GM19455 (cell line): ENCODE data around the gene LYSMD2.
"Not testable (repeated sequence)": the region's sequence is repeated elsewhere in the genome, so short reads cannot be mapped to it uniquely, and the experiment has no call there.

Experiments
- ATAC-seq: cut with Tn5 transposase; IDR thresholded peaks from one replicate; pipeline ENCODE4 v1.9.1; 2021; ENCODE audit not compliant: unreplicated experiment

Gene LYSMD2, protein sequence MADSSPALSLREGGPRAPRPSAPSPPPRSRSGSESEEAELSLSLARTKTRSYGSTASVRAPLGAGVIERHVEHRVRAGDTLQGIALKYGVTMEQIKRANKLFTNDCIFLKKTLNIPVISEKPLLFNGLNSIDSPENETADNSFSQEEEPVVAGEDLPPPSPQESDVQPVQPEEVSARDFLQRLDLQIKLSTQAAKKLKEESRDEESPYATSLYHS

GRCh38 chr15:51737522-51738305 is at the start of gene LYSMD2:
LYSMD2 (minus strand) TSS chr15:51737655; CDS start chr15:51737622, 33 bp downstream.
- peak; percentile 46 for ATAC-seq

GRCh38 chr15:51787130-51787529 is 49.7 kb upstream of the LYSMD2 start:
- ATAC-seq = not testable (repeated sequence)

- no peak for ATAC-seq
Observed at GRCh38 chr15:51783967-51784366, 46.5 kb upstream of the LYSMD2 start.

- ATAC-seq = no peak
Observed at GRCh38 chr15:51782357-51782896, 45.0 kb upstream of the LYSMD2 start.

GRCh38 chr15:51781506-51781905 is 44.1 kb upstream of the LYSMD2 start:
- ATAC-seq = no peak

DNA sequence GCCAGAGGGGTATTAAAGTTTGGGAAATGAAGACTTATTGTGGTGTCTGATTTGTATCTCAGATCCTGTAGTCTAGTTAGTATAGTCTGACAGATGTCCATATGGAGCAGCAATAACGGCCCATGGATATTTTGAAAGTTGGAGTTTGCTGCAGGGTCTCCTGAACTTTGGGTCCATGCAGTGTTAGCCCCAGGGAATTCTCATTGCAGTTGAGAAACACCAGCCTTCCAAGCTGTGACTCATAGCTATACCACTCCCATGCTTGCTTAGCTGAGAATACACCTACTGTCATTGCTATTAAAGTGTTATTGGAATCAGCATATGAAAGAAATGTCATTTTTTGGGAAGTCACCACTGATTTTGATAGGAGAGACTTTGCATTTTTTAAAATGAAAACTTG is 43.2 kb upstream of the LYSMD2 start:
- no peak for ATAC-seq

GRCh38 chr15:51776952-51777569 is 39.6 kb upstream of the LYSMD2 start:
- ATAC-seq = no peak

DNA sequence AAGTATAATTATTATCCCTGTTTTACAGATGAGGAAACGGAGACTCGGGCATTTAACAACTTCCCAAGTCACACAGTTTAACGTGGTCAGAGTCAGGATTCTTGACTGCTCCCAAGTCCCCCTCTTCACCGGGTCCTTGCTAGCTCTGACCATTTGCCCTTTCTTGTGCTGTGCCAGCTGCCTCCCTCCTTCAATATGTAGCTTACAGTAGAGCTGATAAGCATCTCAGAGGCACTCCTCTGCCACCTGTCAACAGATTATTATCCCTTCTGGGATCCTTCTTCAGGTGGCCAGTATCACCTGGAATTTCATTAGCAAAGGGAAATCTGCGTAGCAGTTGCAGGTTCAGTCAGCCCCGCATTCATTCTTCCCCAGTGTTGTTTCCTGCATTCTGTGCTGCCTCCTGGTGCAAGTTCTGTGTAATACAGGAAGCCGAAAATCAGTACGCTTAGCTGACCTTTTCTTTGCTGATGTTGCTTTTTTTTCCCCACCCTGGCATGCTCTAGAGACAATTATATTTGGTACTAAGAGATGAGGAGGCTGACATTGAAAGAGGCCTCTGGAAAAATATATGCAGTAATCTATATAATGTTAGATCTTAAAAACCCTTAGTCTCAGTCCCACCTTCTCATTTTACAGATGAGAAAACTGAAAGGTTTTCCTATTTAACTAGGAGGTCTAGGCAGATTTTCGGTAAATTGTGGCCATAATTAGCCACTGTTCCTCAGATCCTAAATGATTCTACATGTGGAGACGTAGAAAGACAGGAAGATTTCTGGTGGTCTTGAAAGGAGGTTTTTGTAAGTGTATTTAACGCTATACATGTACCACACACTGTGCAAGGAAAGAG is 38.7 kb upstream of the LYSMD2 start:
- peak; percentile 79 for ATAC-seq

GRCh38 chr15:51774916-51775315 is 37.5 kb upstream of the LYSMD2 start:
- no peak for ATAC-seq

DNA sequence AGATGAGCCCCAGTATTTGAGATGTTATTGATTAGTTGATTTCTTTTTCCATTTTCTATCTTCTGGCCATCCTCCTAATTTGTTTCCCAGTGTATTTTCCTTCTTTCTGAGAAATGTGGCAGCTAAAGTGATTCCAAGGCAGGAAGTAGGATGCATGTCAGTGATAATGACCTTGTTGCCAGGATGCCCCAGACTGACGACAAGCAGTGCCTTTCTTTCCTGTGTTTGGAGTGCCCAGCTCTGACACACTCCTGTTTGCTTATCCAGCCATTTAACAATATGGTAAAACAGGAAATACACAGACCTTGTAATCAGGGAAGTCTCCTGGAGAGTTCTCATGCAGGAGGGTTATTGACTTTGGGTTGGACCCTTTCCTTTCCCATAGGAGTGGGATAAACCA is 34.3 kb upstream of the LYSMD2 start:
- ATAC-seq = no peak

GRCh38 chr15:51770902-51771301 is 33.4 kb upstream of the LYSMD2 start:
- ATAC-seq = no peak

GRCh38 chr15:51768018-51768417 is 30.6 kb upstream of the LYSMD2 start:
- no peak for ATAC-seq

- no peak for ATAC-seq
Observed at GRCh38 chr15:51766341-51766740, 28.9 kb upstream of the LYSMD2 start.

- no peak for ATAC-seq
Observed at GRCh38 chr15:51765751-51766150, 28.3 kb upstream of the LYSMD2 start.

DNA sequence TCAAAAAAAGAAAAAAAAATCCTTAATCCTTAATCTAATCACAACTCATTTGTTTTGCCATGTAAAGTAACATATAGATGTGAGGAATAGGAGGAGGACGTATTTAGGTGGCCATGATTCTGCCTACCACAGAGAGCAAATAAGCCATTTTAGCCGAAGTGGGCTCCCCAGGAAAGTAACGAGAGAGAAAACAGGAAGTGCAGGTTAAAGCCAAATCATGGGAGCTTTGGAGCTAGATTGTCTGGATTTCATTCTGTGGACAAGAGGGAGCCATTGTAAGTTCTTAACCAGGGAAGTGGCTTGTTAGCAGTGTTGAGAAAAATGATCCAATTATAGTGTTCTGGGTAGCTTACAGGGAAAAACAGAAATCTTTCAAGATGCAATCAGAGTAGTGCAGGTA is 23.4 kb upstream of the LYSMD2 start:
- ATAC-seq = no peak

DNA sequence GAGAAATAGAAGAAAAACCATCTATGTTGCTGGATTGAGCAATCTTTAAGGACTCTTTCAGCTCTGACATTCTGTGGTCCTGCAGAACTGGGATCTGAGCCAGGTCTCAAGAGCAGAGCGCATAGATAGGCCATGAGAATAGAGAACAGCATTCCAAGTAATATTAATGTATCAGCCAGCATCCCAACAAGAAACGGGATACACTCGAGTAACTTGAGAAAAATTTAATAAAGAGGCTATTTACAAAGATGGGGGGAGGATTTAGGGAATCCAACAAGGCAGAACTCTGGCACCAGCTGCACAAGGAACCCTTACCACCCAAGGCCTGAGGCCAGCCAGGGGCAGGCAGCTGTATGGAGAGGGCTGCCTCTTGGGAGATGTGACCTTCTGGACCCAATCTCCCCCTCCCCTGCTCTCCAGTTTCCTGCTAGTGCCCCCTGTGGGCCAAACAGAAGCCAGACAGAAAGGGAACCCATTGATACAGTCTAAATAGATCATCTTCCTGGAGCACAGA is 22.2 kb upstream of the LYSMD2 start:
- ATAC-seq = no peak

GRCh38 chr15:51758645-51759044 is 21.2 kb upstream of the LYSMD2 start:
- no peak for ATAC-seq

GRCh38 chr15:51757450-51757849 is 20.0 kb upstream of the LYSMD2 start:
- ATAC-seq = no peak

GRCh38 chr15:51756482-51756881 is 19.0 kb upstream of the LYSMD2 start:
- ATAC-seq = no peak

- no peak for ATAC-seq
Observed at GRCh38 chr15:51755790-51756189, 18.3 kb upstream of the LYSMD2 start.

DNA sequence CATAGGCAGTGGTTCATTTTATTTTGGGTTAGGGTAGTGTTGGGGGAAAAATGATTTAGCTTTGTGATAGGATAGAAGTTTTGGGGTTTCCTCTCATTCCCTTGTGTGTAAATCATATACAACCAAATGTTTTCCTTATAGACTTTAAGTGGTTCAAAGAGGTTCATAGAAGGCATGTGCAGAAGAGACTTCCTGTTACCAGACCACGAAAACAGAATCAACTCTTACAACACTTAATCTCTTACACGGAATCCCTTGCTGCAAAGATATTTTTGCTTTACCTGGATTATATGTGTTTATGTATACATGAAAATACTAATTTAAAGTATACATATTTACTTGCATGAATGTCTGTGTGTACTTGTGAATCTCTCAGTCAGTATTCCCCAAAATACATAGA is 16.8 kb upstream of the LYSMD2 start:
- ATAC-seq = no peak
